NCI-H2196 treated with DMSO at 0.1 percent for 48 hours (cell line): ENCODE measurements around the gene SLC26A1.

Source experiments
- DNase-seq: peaks from one replicate; lab custom pipeline; 2025; ENCODE audit not compliant: unreplicated experiment; lab: John Stamatoyannopoulos, UW

SLC26A1 gene

DNA sequence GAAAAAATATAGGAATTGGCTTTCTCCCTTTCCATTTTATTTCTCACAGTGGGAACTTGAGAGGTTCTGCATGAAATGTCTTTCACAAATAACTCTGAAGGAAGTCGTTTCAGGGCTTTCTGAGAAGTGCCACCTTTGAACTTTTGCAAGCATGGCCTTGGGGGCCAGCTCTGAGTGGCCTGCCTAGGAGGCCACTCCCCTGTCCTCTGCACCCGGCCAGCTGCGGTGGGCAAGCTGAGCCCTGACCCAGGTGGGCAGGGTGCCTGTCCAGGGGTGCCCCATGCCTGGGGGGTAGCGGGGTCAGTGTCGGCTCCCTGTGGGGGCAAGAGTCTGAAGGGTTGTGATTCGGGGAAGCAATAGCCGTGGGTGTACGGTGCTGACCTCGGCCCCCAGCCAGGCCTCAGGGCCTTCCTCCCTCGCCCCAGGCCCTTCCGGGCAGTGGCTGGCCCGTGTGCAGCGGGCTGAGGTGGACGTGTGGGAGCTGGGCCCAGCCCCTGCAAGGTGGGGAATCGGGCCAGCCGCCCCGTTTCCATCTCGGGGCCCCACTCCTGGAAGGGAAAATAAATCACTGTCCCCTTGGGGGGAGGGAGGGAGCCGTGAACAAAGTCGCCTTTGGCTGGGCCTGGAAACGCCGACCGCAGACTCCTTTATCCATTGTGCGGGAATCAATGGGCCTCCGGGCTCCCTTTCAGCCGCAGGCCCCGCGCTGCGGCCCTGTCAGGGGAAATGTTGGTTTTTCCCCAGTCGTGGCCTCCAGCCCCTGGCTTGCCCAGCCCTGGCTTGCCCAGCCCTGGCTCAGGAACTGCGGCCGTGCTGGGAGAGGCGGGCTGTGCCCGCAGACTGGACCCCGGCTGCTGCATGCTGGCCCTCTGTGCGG lies 21.3 kb upstream of the SLC26A1 start:
- no peak for DNase-seq

GRCh38 chr4:1013225-1014073 lies 20.2 kb upstream of the SLC26A1 start:
- DNase-seq, result no peak

DNA sequence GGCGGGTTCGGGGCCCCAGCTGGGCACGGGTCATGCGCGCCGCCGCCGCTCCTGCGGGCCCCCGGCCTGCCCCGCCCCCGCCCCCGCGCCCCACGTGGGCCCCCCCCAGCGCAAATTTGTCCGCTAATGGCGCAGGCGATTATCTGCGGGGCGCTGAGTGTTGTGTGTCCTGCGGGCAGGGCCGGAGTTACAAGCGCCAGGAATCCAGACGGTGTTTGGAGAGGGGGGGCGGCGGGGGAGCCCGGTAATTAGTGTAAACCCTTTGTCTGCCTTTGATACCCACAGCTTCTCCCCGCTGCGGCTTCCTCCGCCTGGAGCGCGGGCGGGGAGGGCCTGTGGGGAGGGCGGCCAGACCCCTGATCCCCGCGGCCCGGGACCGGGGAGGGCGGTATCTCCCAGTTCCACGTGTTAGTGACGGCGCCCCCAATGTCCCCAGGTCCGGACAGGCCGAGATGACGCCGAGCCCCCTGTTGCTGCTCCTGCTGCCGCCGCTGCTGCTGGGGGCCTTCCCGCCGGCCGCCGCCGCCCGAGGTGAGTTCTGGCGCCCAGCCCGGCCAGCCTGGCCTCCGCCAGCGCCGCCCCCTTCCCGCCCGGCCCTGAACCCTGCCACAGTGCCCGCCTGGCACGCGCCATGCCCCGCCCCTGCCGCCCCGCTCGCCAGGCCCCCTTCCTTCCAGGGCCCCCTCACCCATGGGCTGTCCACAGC lies 19.0 kb upstream of the SLC26A1 start:
- DNase-seq, result peak; percentile 25

- DNase-seq, result no peak
Measured at GRCh38 chr4:1011666-1012033, 18.4 kb upstream of the SLC26A1 start.

DNA sequence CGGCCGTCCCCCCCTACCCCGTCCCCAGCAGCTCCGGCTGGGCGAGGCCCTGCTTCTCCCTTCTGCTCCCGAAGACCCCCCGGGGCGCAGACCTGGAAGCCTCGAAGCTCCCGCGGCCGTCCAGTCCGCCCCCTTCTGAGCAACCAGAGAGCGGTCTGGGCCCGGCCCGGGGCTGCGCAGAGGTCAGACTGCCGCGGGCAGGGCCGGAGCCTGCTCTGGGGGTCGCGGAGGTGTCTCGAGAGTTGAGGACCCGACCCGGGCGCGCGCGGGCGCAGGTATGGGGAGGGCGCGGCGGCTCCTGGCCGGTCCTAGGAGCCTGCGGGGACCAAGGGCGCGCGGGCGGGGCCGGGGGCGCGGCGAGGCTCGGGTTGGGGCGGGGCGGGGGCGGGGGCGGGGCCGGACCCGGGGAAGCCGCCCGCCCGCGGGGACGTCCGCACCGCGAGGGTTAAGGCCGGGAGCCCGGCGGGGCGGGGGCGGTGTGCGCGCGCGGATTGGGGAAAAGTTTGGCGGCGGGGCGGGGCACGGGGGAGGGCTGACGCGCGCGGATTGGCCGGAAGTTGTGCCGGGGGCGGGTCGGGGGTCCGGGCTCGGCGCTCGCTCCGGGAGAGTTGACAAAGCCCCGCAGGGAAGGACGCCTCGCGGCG lies 17.9 kb upstream of the SLC26A1 start, which contains the start of gene FGFRL1:
Gene FGFRL1, plus strand, starts transcription at position 605 of the 644 bp plus-strand sequence. CDS start 860 bp downstream, outside the sequence.
- DNase-seq, result peak; percentile 48

GRCh38 chr4:1010395-1011021 lies 17.3 kb upstream of the SLC26A1 start:
- peak; percentile 44 for DNase-seq

DNA sequence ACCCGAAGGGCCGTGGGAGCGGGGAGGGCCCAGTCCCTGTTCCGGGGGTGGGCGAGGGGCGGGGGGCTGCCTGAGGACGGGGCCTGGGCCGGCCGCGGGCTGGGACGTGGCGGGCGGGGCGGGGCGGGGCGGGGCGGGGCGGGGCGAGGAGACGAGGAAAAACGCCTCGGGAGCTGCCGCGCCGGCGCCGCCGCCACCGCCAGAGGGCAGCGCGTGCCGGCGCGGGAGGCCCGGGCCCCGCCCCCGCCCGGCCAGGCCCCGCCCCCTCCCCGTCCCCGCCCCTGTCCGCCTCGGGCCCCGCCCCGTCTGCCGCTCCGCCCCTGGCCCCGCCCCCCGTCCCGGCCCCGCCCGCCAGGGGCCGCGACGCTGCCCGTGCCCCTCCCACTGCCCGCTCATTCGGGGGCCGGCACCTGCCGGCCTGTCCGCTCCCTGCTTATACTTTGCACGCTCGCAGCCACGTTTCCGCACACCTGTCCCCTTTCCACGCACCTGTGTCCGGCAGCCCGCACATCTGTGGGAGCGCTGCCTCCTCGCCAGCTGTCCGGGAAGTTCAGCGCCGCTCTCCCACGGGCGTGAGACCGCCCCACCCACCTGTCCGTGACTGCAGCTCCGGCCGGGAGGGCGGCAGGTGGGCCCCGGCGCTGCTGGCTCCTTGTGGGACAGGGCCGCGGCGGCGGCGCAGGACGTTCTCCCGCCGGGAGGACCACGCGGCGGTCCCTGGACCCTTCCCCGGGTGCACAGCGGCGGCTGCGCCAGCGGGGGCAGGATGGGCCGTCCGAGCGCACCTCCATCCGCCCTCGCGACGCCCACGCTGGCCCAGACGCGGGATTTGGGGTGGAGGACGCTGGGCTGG lies 16.6 kb upstream of the SLC26A1 start:
- peak; percentile 30 for DNase-seq

DNA sequence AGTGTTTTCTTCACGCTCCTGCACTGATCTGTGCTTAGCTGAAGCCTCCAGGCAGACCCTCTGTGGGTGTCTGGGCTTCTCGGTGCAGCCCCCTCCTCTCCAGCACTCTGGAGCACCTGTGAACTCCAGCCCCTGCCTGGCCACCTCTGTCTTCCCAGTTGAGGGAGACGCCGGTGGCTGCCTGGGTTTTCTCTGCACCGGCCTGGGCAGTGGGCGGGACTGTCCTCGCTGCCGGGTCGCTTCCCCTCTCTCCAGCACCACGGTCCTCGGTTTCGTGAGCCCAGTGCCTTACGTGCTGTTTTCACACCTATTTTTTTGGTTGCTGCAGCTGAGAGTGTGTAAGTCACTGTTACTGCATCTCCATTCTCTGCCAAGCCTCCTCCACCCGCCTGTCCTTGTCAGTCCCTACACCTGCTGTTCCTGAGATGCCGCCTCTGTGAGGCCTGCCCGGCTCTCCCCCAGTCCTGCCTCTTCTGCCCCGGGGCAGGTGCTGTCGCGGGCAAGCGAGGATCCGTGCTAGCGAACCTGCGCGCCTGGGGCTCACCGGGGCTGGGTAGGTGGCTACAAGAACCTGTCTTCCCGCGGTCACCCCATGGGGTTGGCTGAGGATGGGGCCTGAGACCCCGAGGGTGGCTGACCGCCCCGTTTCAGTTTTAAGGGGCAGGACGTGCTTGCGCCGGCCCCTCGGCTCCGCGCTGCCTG lies 15.8 kb upstream of the SLC26A1 start:
- DNase-seq, result no peak

DNA sequence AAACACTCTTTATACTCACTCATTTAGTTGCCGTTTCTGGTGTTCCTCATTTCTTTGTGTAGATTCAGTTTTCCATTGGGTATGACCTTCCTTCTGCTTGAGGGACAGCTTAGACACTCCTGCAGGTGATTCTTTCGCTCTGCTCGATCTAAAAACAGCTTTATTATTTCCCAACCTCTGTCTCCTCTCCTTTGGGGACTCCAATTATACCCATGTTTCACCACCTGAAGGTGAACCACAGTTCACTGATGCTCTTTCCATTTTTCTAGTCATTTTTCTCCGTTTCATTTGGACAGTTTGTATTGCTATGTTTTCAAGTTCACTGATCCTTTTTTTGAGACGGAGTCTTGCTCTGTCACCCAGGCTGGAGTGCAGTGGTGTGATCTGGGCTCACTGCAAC lies 13.7 kb upstream of the SLC26A1 start:
- DNase-seq, result no peak

GRCh38 chr4:1004557-1005485 lies 11.6 kb upstream of the SLC26A1 start:
- no peak for DNase-seq

DNA sequence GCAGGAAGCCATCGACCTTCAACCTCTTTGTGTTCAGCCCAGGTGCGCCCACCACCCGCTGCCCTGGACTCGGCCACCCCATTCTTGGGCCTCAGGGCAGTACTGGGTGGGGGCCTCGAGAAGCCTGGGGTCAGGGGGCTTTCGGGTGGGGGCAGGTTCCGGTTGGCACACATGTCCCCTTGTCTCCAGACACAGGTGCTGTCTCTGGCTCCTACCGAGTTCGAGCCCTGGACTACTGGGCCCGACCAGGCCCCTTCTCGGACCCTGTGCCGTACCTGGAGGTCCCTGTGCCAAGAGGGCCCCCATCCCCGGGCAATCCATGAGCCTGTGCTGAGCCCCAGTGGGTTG lies 10.8 kb upstream of the SLC26A1 start:
- DNase-seq, result no peak

- no peak for DNase-seq
Measured at GRCh38 chr4:1003271-1004070, 10.3 kb upstream of the SLC26A1 start.

DNA sequence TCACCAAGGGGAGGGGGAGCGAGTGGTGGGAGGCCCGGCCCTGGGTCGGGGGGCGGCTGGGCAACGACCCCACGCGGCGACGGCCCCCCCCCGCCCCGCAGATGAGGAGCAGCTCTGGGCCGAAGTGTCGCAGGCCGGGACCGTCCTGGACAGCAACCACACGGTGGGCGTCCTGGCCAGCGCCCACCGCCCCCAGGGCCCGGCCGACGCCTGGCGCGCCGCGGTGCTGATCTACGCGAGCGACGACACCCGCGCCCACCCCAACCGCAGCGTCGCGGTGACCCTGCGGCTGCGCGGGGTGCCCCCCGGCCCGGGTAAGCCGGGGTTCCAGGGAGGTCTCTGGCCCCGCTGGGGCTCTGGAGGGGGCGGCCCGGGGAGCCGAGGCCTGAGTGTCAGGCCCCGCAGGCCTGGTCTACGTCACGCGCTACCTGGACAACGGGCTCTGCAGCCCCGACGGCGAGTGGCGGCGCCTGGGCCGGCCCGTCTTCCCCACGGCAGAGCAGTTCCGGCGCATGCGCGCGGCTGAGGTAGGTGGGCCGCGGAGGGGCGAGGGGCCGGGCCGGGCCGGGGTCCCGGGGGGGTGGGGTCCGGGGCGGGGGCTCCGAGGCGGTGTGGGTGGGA lies 9.5 kb upstream of the SLC26A1 start:
- DNase-seq, result no peak

DNA sequence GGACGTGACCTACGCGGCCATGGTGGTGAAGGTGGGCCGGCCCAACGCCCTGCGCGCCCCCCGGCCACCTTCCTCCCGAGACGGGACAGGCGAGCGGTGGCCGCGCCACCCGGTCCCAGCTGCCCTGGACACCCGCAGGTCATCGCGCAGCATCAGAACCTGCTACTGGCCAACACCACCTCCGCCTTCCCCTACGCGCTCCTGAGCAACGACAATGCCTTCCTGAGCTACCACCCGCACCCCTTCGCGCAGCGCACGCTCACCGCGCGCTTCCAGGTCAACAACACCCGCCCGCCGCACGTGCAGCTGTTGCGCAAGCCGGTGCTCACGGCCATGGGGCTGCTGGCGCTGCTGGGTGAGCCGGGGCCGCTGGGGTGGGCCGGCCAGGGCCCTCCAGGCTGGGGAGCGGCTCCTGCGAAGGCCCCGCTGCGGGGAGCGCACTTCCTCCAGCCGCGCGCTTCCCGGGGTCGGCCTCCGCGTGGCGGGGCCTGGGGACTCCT lies 9.0 kb upstream of the SLC26A1 start:
- DNase-seq, result no peak

DNA sequence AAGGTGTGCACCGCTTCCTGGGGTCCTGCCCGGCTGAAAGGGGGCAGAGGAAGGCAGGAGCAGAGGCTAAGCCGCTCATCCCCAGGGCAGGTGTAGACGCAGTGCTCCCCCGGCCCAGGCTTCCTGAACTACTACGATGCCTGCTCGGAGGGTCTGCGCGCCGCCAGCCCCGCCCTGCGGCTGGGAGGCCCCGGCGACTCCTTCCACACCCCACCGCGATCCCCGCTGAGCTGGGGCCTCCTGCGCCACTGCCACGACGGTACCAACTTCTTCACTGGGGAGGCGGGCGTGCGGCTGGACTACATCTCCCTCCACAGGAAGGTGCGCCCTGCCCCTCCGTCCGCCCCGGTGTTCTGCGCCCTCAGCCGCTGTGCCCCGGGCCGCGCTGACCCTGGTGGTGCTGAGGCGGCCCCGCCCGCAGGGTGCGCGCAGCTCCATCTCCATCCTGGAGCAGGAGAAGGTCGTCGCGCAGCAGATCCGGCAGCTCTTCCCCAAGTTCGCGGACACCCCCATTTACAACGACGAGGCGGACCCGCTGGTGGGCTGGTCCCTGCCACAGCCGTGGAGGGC lies 8.4 kb upstream of the SLC26A1 start:
- no peak for DNase-seq

GRCh38 chr4:1000686-1001260 lies 7.6 kb upstream of the SLC26A1 start:
- DNase-seq, result no peak
